Transverse colon (tissue), 4 donors: ENCODE results near the gene PPP4R4.

Experiments used
- CTCF ChIP-seq, 5 experiments: fragments of 200-600 bp in 3 of 5; fragments of 450-650 bp in 2 of 5; sonication (generic) in 3 of 5; IDR thresholded peaks; 1 replicate in 2 of 5; 2 replicates in 3 of 5; pipeline ENCODE4 v1.5.1; 2016 to 2017; ENCODE audit warnings: antibody characterized with exemption in 5 of 5, inconsistent platforms in 3 of 5, mild to moderate bottlenecking in 2 of 5, moderate library complexity in 1 of 5
- POLR2A ChIP-seq: fragments of 450-650 bp; IDR thresholded peaks from one replicate; pipeline ENCODE4 v1.6.1; 2016; ENCODE audit warnings: antibody characterized with exemption, mild to moderate bottlenecking, moderate library complexity
- POLR2AphosphoS5 ChIP-seq, 3 donors: sonication (generic); formaldehyde crosslinking; IDR thresholded peaks; one replicate each; pipeline ENCODE4 v1.6.1; 2016; ENCODE audit warnings: antibody characterized with exemption in 3 of 3

GRCh38 chr14:94129758-94130414 is 44.2 kb upstream of the PPP4R4 start:
- TF ChIP-seq POLR2A (no peak), CTCF (IDR thresholded peaks at IDR 0.05) (no peak), POLR2AphosphoS5 (IDR thresholded peaks at IDR 0.05) (no peak)
